A673 (cell line): ENCODE data around the gene PLA2G6. TPM values are rescaled to one million over a fixed set of nuclear protein-coding genes. Genes with fewer than 3 reads are reported as not detected.

Experiments
- BruUV-seq: library from RNA; stranded (reverse); fragments of 400-500 nt; replicated peaks from 2 replicates; lab custom pipeline; 2021; lab: Mats Ljungman, UMichigan
- CTCF ChIA-PET: fragments of 300-600 bp; sonication (Branson Sonifier 250); formaldehyde crosslinking; loops from one replicate; lab custom pipeline; 2022; ENCODE audit warnings: antibody characterized with exemption; lab: Charles Lee
- POLR2A ChIA-PET: fragments of 300-600 bp; sonication (Branson Sonifier 250); formaldehyde crosslinking; loops from one replicate; lab custom pipeline; 2022; ENCODE audit warnings: antibody characterized with exemption; ENCODE audit not compliant: low non-redundant PET; lab: Charles Lee
- DNase-seq: peaks from one replicate; pipeline ENCODE4 v3.0.0-alpha.2; 2015; ENCODE audit warnings: low spot score
- H3K27ac ChIP-seq: fragments of 200-600 bp; sonication (generic); 2 replicates; pipeline ENCODE4 v1.5.1; 2016; ENCODE audit warnings: mixed run types, low read depth, mild to moderate bottlenecking, mixed read lengths, antibody characterized with exemption, low read length; ENCODE audit not compliant: poor library complexity, severe bottlenecking
- H3K27me3 ChIP-seq: fragments of 200-600 bp; sonication (generic); replicated peaks from 2 replicates; pipeline ENCODE4 v1.6.1; 2017; ENCODE audit warnings: mixed run types, low read depth, mild to moderate bottlenecking, mixed read lengths, antibody characterized with exemption, low read length; ENCODE audit not compliant: insufficient read depth, poor library complexity
- H3K36me3 ChIP-seq: fragments of 200-600 bp; sonication (generic); 2 replicates; pipeline ENCODE4 v1.6.1; 2016; ENCODE audit warnings: mixed run types, mild to moderate bottlenecking, mixed read lengths, antibody characterized with exemption, low read length; ENCODE audit not compliant: insufficient read depth, poor library complexity, severe bottlenecking
- H3K4me1 ChIP-seq: fragments of 200-600 bp; sonication (generic); 2 replicates; pipeline ENCODE4 v1.6.1; 2017; ENCODE audit warnings: mixed run types, mild to moderate bottlenecking, mixed read lengths, antibody characterized with exemption, low read length; ENCODE audit not compliant: insufficient read depth, poor library complexity, severe bottlenecking
- H3K4me3 ChIP-seq: fragments of 200-600 bp; sonication (generic); 2 replicates; pipeline ENCODE4 v1.5.1; 2016; ENCODE audit warnings: low read depth, mixed run types, mild to moderate bottlenecking, mixed read lengths, low read length; ENCODE audit not compliant: poor library complexity, severe bottlenecking
- H3K9me3 ChIP-seq: fragments of 200-600 bp; sonication (generic); 2 replicates; pipeline ENCODE4 v1.6.1; 2016; ENCODE audit warnings: mixed run types, low read depth, mild to moderate bottlenecking, mixed read lengths, antibody characterized with exemption, low read length; ENCODE audit not compliant: poor library complexity, severe bottlenecking
- EZH2 ChIP-seq: fragments of 200-600 bp; sonication (generic); IDR thresholded peaks from 2 replicates; pipeline ENCODE4 v1.6.1; 2017; ENCODE audit warnings: borderline replicate concordance, low read depth, mild to moderate bottlenecking, mixed read lengths, antibody characterized with exemption, low read length; ENCODE audit not compliant: poor library complexity, severe bottlenecking
- intact Hi-C: fragments of 100-400 bp; cut with micrococcal nuclease; formaldehyde crosslinking; loops from one replicate; pipeline ENCODE4 v1.10.0; 2022; ENCODE audit not compliant: unreplicated experiment
- total RNA-seq: library from RNA; stranded (reverse); gene quantifications from 2 replicates; pipeline ENCODE4 v1.2.3, GENCODE V29; 2021
- TF ChIP-seq, protein P1 (sequence below): fragments of 300-800, 200-600 bp; sonication (generic); conservative IDR thresholded peaks from 2 replicates; pipeline ENCODE4 v1.5.1; 2017; ENCODE audit warnings: low read depth, mild to moderate bottlenecking, antibody characterized with exemption, low read length, moderate library complexity, mixed read lengths

The PLA2G6 gene
- total RNA-seq, 1 experiment from 2014 or later = 31.8 TPM

DNA sequence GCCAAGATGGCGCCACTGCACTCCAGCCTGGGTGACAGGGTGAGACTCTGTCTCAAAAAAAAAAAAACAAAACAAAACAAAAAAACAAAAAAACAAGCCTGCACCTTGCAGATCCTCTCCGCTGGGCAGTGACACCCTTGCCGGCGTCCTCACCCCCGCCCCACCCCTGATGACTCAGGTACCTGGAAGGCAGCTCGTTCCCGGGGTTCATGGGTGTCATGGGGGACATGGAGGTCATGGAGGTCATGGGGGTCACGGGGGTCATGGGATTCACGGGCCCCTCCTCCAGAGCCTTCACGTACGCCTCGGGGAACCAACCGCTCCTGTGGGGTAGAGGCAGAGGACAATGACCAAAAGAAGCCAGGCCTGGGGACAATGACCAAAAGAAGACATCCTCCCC is 94.7 kb downstream of the PLA2G6 start:
- intact Hi-C loops = no loop called here
- CTCF ChIA-PET = no interaction called here
- Histone ChIP-seq H3K9me3 (no peaks in the 10 kb centered on the region), H3K4me1 (peaks cover 8% of the 10 kb centered on the region), H3K4me3 (no peak overlapping the region), H3K27me3 (peaks cover 4% of the 10 kb centered on the region), H3K27ac (no peak overlapping the region), H3K36me3 (no peaks in the 10 kb centered on the region)
- TF ChIP-seq EZH2 = no peak
- TF ChIP-seq, protein P1, sequence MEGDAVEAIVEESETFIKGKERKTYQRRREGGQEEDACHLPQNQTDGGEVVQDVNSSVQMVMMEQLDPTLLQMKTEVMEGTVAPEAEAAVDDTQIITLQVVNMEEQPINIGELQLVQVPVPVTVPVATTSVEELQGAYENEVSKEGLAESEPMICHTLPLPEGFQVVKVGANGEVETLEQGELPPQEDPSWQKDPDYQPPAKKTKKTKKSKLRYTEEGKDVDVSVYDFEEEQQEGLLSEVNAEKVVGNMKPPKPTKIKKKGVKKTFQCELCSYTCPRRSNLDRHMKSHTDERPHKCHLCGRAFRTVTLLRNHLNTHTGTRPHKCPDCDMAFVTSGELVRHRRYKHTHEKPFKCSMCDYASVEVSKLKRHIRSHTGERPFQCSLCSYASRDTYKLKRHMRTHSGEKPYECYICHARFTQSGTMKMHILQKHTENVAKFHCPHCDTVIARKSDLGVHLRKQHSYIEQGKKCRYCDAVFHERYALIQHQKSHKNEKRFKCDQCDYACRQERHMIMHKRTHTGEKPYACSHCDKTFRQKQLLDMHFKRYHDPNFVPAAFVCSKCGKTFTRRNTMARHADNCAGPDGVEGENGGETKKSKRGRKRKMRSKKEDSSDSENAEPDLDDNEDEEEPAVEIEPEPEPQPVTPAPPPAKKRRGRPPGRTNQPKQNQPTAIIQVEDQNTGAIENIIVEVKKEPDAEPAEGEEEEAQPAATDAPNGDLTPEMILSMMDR = no peak
- no TSS peak for BruUV-seq
- POLR2A ChIA-PET = no interaction called here
- DNase-seq = no peak

DNA sequence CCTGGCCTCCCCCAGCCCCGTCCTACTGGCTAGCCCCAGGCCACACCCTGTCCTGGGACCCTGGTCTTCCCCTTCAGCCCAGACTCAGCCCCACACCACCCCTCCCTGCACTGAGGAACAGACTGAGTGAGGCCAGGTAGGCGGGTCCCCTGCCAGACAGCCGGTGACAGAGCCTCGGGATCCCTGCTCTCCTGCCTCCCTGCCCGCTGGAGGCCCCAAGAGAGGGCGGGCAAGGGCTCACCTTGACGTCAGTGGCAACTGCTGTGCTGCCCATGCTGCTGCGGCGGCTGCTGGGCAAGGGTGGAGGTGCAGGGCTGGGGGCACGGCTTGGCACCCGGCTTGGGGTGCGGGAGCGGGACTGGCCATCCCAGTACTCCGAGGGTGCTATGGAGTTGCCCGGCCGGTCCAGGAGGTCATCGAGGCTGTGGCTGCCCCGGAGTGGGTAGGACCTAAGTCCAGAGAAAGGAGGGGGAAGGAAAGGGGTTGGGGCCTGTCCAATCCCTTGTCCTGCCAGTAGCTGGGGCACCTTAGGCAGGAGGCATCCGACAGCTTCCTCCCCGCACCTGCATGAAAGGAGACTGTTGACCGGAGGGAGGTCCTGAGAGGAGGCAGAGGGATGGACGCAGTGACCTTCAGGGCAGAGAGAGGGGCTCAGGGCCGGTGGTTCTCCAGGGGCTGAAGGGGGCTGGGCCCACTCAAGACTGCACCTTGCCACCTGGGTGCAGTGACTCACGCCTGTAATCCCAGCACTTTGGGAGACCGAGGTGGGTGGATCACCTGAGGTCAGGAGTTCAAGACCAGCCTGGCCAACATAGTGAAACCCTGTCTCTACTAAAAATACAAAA is 95.4 kb downstream of the PLA2G6 start:
- H3K27me3 ChIP-seq = peaks cover 10% of the 10 kb centered on the region
- TF ChIP-seq, protein P1 = no peak
- no peak for TF ChIP-seq EZH2
- no TSS peak for BruUV-seq
- ChIA-PET CTCF (no interaction called here), POLR2A (no interaction called here)
- H3K4me1 ChIP-seq = peaks cover 15% of the 10 kb centered on the region
- no peaks in the 10 kb centered on the region for H3K36me3 ChIP-seq
- H3K9me3 ChIP-seq = no peaks in the 10 kb centered on the region
- H3K27ac ChIP-seq = no peak overlapping the region
- H3K4me3 ChIP-seq = no peak overlapping the region
- intact Hi-C loops = no loop called here
- DNase-seq = no peak

DNA sequence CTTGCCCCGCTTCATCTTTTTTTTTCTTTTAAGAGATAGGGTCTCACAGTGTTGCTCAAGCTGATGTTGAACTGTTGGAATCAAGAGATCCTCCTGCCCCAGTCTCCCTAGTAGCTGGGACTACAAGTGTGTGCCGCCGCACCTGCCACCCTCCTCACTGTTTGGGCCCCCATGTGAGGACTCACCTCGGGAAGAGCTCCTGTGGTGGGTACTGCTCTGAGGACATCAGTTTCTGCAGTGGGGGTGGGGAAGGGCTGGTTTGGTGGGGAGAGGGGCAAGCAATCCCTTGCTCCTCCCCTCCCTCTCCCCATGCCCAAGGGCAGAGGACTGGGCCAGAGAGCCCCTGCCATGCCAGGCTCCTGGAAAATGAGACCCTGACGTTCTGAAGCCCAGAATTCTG is 96.1 kb downstream of the PLA2G6 start:
- POLR2A ChIA-PET = no interaction called here
- no TSS peak for BruUV-seq

More for the DNA sequence above, 96.1 kb downstream of the PLA2G6 start:
- Histone ChIP-seq H3K4me3 (no peak overlapping the region), H3K27me3 (peaks cover 15% of the 10 kb centered on the region), H3K9me3 (no peaks in the 10 kb centered on the region), H3K36me3 (no peaks in the 10 kb centered on the region), H3K27ac (no peak overlapping the region), H3K4me1 (peaks cover 19% of the 10 kb centered on the region)
- no peak for TF ChIP-seq EZH2
- TF ChIP-seq, protein P1 = no peak
- CTCF ChIA-PET = no interaction called here
- DNase-seq = no peak
- intact Hi-C loops = no loop called here
